Measurements from ENCODE around the gene ZNF225. TPM values are rescaled to one million over a fixed set of nuclear protein-coding genes. Genes with fewer than 3 reads are reported as not detected.
A peak's percentile ranks its signal among the peaks of the same experiment; 100 is the strongest.

Gene ZNF225
- total and polyA plus RNA-seq, 9 of the 15 experiments (the other 6 are each of a cell fraction or from before 2014, with no cell fraction given) = 1.4 to 4.2 (median 2.2) TPM

DNA sequence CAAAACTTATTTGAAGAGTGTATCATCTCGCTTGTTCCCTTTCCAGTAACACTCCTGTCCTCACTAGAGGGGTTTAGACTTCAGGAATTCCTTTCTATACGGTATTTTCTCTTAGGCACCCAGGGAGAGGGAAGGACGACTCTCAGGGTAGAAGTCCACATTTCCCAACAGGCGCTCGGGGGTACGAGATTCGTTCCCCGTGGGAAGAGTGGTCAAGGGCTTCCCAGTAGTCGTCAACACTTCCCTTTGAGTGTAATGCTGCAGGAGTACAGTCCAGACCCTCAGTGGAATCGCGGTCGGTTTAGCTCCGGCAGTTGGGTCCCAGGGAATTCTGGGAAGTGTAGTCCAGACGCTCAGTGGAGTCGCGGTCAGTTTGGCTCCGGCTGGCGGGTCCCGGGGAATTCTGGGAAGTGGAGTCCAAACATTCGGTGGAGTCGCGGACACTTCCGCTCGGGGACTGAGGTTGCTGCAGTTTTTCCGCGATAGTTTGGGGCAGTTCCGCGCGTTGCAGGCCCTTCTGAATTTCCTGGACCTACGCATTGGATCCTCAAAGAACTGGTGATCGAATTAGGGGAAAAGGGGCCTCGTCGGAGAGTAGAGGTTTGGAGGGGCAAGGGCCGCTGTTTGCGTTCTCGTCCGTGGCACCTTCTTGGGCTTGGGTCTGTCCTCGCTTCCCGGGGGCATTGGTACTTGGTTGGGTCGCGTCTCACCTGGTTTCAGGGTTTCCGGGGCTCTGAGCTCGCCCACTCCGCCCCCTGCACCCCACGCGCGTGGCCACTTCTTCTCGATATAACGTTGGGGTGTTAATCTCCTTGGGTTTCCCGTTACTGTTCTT is 19.1 kb upstream of the ZNF225 start, which contains the start of gene ZNF224 (continued):
- TF ChIP-seq, protein P1, sequence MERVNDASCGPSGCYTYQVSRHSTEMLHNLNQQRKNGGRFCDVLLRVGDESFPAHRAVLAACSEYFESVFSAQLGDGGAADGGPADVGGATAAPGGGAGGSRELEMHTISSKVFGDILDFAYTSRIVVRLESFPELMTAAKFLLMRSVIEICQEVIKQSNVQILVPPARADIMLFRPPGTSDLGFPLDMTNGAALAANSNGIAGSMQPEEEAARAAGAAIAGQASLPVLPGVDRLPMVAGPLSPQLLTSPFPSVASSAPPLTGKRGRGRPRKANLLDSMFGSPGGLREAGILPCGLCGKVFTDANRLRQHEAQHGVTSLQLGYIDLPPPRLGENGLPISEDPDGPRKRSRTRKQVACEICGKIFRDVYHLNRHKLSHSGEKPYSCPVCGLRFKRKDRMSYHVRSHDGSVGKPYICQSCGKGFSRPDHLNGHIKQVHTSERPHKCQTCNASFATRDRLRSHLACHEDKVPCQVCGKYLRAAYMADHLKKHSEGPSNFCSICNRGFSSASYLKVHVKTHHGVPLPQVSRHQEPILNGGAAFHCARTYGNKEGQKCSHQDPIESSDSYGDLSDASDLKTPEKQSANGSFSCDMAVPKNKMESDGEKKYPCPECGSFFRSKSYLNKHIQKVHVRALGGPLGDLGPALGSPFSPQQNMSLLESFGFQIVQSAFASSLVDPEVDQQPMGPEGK (CRISPR knock-in tag; IDR thresholded peaks at IDR 0.05; ENCODE audit: borderline replicate concordance) = no peak
- peak; percentile 61 for TF ChIP-seq L3MBTL2 (IDR thresholded peaks at IDR 0.05)
- TF ChIP-seq POLR2H (tag; IDR thresholded peaks at IDR 0.05; ENCODE audit: low read depth) = 0 out of 2 replicates have a peak, but pooled peaks have one; percentile 44
- TF ChIP-seq, protein P2, sequence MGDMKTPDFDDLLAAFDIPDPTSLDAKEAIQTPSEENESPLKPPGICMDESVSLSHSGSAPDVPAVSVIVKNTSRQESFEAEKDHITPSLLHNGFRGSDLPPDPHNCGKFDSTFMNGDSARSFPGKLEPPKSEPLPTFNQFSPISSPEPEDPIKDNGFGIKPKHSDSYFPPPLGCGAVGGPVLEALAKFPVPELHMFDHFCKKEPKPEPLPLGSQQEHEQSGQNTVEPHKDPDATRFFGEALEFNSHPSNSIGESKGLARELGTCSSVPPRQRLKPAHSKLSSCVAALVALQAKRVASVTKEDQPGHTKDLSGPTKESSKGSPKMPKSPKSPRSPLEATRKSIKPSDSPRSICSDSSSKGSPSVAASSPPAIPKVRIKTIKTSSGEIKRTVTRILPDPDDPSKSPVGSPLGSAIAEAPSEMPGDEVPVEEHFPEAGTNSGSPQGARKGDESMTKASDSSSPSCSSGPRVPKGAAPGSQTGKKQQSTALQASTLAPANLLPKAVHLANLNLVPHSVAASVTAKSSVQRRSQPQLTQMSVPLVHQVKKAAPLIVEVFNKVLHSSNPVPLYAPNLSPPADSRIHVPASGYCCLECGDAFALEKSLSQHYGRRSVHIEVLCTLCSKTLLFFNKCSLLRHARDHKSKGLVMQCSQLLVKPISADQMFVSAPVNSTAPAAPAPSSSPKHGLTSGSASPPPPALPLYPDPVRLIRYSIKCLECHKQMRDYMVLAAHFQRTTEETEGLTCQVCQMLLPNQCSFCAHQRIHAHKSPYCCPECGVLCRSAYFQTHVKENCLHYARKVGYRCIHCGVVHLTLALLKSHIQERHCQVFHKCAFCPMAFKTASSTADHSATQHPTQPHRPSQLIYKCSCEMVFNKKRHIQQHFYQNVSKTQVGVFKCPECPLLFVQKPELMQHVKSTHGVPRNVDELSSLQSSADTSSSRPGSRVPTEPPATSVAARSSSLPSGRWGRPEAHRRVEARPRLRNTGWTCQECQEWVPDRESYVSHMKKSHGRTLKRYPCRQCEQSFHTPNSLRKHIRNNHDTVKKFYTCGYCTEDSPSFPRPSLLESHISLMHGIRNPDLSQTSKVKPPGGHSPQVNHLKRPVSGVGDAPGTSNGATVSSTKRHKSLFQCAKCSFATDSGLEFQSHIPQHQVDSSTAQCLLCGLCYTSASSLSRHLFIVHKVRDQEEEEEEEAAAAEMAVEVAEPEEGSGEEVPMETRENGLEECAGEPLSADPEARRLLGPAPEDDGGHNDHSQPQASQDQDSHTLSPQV (IDR thresholded peaks at IDR 0.05) = no peak
- peak; percentile 82 for TF ChIP-seq ZNF766 (CRISPR knock-in tag; conservative IDR thresholded peaks at IDR 0.05)
- no peak for TF ChIP-seq MAFK (IDR thresholded peaks at IDR 0.05; ENCODE audit: low read length)
- TF ChIP-seq, protein P3, sequence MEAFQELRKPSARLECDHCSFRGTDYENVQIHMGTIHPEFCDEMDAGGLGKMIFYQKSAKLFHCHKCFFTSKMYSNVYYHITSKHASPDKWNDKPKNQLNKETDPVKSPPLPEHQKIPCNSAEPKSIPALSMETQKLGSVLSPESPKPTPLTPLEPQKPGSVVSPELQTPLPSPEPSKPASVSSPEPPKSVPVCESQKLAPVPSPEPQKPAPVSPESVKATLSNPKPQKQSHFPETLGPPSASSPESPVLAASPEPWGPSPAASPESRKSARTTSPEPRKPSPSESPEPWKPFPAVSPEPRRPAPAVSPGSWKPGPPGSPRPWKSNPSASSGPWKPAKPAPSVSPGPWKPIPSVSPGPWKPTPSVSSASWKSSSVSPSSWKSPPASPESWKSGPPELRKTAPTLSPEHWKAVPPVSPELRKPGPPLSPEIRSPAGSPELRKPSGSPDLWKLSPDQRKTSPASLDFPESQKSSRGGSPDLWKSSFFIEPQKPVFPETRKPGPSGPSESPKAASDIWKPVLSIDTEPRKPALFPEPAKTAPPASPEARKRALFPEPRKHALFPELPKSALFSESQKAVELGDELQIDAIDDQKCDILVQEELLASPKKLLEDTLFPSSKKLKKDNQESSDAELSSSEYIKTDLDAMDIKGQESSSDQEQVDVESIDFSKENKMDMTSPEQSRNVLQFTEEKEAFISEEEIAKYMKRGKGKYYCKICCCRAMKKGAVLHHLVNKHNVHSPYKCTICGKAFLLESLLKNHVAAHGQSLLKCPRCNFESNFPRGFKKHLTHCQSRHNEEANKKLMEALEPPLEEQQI (IDR thresholded peaks at IDR 0.05) = no peak
- TF ChIP-seq NCOA6 (IDR thresholded peaks at IDR 0.05) = no peak
- no peak for TF ChIP-seq SMARCA4 (IDR thresholded peaks at IDR 0.05)
- TF ChIP-seq KLF13 (tag; IDR thresholded peaks at IDR 0.05; ENCODE audit: borderline replicate concordance, low read depth) = no peak
- no peak for TF ChIP-seq PTBP1 (IDR thresholded peaks at IDR 0.05; ENCODE audit: low read depth, low read length)
- TF ChIP-seq, protein P4, sequence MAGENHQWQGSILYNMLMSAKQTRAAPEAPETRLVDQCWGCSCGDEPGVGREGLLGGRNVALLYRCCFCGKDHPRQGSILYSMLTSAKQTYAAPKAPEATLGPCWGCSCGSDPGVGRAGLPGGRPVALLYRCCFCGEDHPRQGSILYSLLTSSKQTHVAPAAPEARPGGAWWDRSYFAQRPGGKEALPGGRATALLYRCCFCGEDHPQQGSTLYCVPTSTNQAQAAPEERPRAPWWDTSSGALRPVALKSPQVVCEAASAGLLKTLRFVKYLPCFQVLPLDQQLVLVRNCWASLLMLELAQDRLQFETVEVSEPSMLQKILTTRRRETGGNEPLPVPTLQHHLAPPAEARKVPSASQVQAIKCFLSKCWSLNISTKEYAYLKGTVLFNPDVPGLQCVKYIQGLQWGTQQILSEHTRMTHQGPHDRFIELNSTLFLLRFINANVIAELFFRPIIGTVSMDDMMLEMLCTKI (IDR thresholded peaks at IDR 0.05; ENCODE audit: partially characterized antibody) = no peak
- TF ChIP-seq PPARD (CRISPR knock-in tag; IDR thresholded peaks at IDR 0.05) = no peak
- TF ChIP-seq ZBTB1 (CRISPR knock-in tag; IDR thresholded peaks at IDR 0.05; ENCODE audit: borderline replicate concordance, low read depth) = no peak
- TF ChIP-seq GABPA (tag; conservative IDR thresholded peaks at IDR 0.05; ENCODE audit: low read depth) = peak; percentile 93
- no peak for TF ChIP-seq FOXA1 (IDR thresholded peaks at IDR 0.05; ENCODE audit: borderline replicate concordance)
- no peak for TF ChIP-seq ZBTB8A (IDR thresholded peaks at IDR 0.05; ENCODE audit: partially characterized antibody)
- peak; percentile 61; the same call in 1 of the 2 replicates for TF ChIP-seq GTF2E2 (tag; IDR thresholded peaks at IDR 0.05)

Data from K562 (cell line).